Neural crest cell (in vitro differentiated cells): ENCODE measurements around the gene EP400. TPM values are rescaled to one million over a fixed set of nuclear protein-coding genes. Genes with fewer than 3 reads are reported as not detected.

ENCODE experiments used
- DNase-seq: peaks from one replicate; pipeline ENCODE4 v3.0.0; 2021; ENCODE audit warnings: low read depth, mixed read lengths, low spot score
- H3K27ac Mint-ChIP-seq: one replicate; pipeline ENCODE4 v1.8.0; 2021; ENCODE audit warnings: mild to moderate bottlenecking, mixed read lengths; ENCODE audit not compliant: unreplicated experiment
- H3K27me3 Mint-ChIP-seq: 2 replicates; pipeline ENCODE4 v1.8.0; 2021; ENCODE audit warnings: low read depth, mild to moderate bottlenecking, mixed read lengths
- H3K36me3 Mint-ChIP-seq: 2 replicates; pipeline ENCODE4 v1.8.0; 2021; ENCODE audit warnings: low read depth, mild to moderate bottlenecking, mixed read lengths
- H3K4me1 Mint-ChIP-seq: 2 replicates; pipeline ENCODE4 v1.8.0; 2021; ENCODE audit warnings: mixed read lengths
- H3K4me3 Mint-ChIP-seq: one replicate; pipeline ENCODE4 v1.8.0; 2021; ENCODE audit warnings: mild to moderate bottlenecking, mixed read lengths
- H3K9me3 Mint-ChIP-seq: 2 replicates; pipeline ENCODE4 v1.8.0; 2021; ENCODE audit warnings: mixed read lengths
- CTCF ChIP-seq: fragments of 200-600 bp; sonication (generic); conservative IDR thresholded peaks from 2 replicates; pipeline ENCODE4 v1.5.0; 2021; ENCODE audit warnings: antibody characterized with exemption, mild to moderate bottlenecking
- total RNA-seq: library from RNA; stranded (reverse); gene quantifications from 2 replicates; pipeline ENCODE4 v1.2.1, GENCODE V29; 2021

EP400 gene
- total RNA-seq, 1 donor from 2014 or later, result 73.4 TPM

GRCh38 chr12:132065609-132066344 is 116.0 kb downstream of the EP400 start:
- no peak overlapping the region for H3K4me3 Mint-ChIP-seq
- DNase-seq, result no peak
- H3K4me1 Mint-ChIP-seq, result peaks cover 12% of the 10 kb centered on the region
- no peaks in the 10 kb centered on the region for H3K9me3 Mint-ChIP-seq
- peak overlapping the region; percentile 63 for H3K27ac Mint-ChIP-seq
- peaks cover 6% of the 10 kb centered on the region for H3K36me3 Mint-ChIP-seq
- TF ChIP-seq CTCF, result no peak
- H3K27me3 Mint-ChIP-seq, result no peaks in the 10 kb centered on the region

- Mint-ChIP-seq H3K36me3 (peaks cover 4% of the 10 kb centered on the region), H3K4me1 (peaks cover 7% of the 10 kb centered on the region)
Measured at GRCh38 chr12:132066345-132066685, 116.6 kb downstream of the EP400 start.

GRCh38 chr12:132066749-132067148 is 117.0 kb downstream of the EP400 start:
- H3K4me3 Mint-ChIP-seq, result no peak overlapping the region
- no peak for DNase-seq
- H3K9me3 Mint-ChIP-seq, result no peaks in the 10 kb centered on the region
- no peak for TF ChIP-seq CTCF
- no peaks in the 10 kb centered on the region for H3K27me3 Mint-ChIP-seq
- H3K4me1 Mint-ChIP-seq, result peaks cover 2% of the 10 kb centered on the region
- H3K27ac Mint-ChIP-seq, result no peak overlapping the region
- peaks cover 4% of the 10 kb centered on the region for H3K36me3 Mint-ChIP-seq

More at GRCh38 chr12:132066345-132066685, 116.6 kb downstream of the EP400 start:
- no peak for TF ChIP-seq CTCF
- Mint-ChIP-seq H3K27me3 (no peaks in the 10 kb centered on the region), H3K4me3 (no peak overlapping the region), H3K9me3 (no peaks in the 10 kb centered on the region), H3K27ac (peak overlapping the region; percentile 63)
- no peak for DNase-seq

GRCh38 chr12:132067182-132067581 is 117.4 kb downstream of the EP400 start:
- no peak for TF ChIP-seq CTCF
- H3K4me1 Mint-ChIP-seq, result no peaks in the 10 kb centered on the region
- DNase-seq, result no peak
- no peak overlapping the region for H3K27ac Mint-ChIP-seq
- H3K9me3 Mint-ChIP-seq, result no peaks in the 10 kb centered on the region
- no peak overlapping the region for H3K4me3 Mint-ChIP-seq
- H3K27me3 Mint-ChIP-seq, result no peaks in the 10 kb centered on the region
- peaks cover 4% of the 10 kb centered on the region for H3K36me3 Mint-ChIP-seq

- H3K36me3 Mint-ChIP-seq, result peaks cover 3% of the 10 kb centered on the region
- H3K27ac Mint-ChIP-seq, result no peak overlapping the region
- no peak overlapping the region for H3K4me3 Mint-ChIP-seq
- H3K9me3 Mint-ChIP-seq, result no peaks in the 10 kb centered on the region
- TF ChIP-seq CTCF, result no peak
- H3K27me3 Mint-ChIP-seq, result no peaks in the 10 kb centered on the region
- no peaks in the 10 kb centered on the region for H3K4me1 Mint-ChIP-seq
- DNase-seq, result no peak
Measured at GRCh38 chr12:132068250-132068649, 118.5 kb downstream of the EP400 start.
